HG03097 (cell line): ENCODE results near the gene CSRNP3.

Experiments used
- ATAC-seq: cut with Tn5 transposase; IDR thresholded peaks from one replicate; pipeline ENCODE4 v1.9.1; 2021; ENCODE audit not compliant: unreplicated experiment, low FRiP score

CSRNP3 gene

DNA sequence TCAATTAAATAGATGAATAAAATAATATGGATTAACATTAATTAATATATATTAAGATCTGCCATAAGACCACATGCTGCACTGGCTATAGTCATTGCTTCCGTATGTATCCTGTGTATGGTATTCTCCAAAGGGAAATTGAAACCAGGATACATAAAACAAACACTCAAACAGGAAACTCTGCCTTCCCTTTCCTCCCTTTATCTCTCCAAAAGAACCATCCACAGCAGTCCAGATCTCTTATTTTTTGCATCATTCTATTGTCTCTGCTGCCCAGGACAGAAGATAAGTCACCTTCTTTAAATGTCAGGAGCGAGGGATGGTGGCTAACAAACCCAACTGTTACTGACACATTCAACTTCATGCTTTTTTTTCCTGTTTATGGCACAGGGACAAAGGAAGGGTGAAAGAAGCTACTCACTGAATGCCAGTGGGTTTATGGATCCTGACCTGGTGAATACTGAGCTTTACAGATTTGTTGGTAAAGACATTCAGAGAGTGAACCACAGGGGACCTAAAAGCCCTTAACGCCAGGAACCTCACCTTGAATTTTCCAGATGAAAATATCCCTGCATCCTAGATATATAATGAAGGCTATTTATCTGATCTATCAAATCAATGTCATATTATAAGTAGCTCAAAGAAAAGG is 67.5 kb downstream of the CSRNP3 start:
- no peak for ATAC-seq

DNA sequence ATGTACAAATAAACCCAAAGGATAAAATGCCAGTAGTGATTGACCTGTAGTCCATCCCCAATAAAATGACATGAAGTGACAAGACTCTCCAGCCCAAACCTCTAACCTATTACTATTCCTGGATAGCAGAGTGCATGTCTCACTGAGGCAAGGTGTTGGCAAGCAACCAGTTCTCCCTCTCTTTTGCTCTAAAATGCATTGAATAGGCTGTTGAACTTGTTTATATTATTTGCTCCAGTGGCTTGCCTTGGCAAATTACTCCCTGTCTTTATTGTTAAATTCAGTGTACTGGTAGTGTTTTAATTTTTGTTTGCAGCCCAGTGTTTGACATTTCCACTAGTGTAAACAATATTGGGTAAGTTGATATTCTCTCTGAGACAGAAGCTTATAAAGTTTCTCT is 70.5 kb downstream of the CSRNP3 start:
- ATAC-seq: no peak

DNA sequence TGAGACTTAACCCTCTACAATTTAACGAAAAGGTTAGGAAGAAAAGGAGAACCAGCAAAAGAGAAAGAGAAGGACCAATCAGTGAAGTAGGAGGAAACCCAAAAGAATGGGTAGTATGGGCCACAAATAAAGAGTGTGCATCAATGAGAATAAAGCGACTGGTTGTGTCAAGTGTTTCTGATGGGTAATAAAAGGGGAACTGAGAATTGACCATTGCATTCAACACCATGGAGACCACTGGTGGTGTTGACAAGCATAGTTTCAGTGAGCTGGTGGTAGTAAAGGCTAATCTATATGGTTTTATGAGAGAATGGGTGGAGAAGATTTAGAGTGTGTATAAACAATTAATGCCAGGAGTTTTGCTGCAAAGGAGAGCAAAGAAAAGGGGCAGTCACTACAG is 75.4 kb downstream of the CSRNP3 start:
- ATAC-seq: no peak

DNA sequence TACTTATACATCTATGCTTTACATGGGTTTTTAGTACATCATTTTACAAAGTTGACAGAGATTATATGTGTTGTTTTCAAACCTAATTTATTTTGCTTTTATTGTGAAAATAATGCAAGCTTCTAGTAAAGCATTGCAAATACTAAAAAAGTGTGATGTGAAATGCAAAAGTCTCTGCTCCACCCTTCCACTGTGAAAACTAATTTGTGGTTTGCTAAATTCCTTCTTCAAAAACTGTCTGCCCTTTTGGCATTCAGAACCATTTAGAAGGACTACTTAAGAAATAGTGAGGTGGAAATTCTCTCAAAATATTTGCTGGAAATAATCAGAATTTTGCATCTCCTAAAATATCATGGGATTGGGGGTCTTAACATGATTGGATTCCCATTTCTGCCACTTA is 78.4 kb downstream of the CSRNP3 start:
- ATAC-seq: no peak

DNA sequence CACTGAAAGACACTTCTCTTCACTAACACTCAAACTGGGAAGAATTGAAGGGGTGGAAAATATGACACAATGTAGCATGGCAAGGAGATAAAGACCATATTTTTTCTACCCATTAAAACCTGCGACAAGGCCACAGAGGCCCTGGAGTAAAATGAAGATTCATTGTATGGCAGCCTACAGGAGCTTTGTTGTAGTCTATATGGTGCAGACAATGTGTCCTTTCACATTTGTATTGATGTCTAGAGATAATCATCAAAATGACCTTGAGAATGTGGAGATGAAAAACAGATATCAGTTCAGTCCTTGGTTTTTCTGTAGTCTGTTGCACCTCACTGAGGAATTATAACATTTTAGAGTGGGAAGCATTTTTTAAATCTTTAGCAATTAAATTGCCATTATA is 80.1 kb downstream of the CSRNP3 start:
- no peak for ATAC-seq

DNA sequence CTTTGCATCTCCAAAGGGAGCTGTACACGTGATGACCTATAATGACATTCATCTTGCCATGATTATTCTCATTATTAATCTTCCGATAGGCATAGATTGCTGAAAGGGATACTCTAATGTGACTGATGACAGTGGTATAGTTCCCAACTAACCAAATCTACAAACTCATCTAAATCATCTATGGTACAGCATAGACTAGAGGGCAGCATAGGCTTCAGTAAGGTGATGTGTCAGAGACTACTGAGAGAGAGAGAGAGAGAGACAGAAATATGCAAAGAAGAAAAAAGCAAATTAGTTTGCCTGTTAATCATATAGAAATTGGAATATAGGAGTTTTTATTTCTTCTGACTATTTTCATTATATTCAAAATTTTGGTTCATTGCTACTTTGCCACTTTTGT is 89.3 kb downstream of the CSRNP3 start:
- ATAC-seq: no peak

DNA sequence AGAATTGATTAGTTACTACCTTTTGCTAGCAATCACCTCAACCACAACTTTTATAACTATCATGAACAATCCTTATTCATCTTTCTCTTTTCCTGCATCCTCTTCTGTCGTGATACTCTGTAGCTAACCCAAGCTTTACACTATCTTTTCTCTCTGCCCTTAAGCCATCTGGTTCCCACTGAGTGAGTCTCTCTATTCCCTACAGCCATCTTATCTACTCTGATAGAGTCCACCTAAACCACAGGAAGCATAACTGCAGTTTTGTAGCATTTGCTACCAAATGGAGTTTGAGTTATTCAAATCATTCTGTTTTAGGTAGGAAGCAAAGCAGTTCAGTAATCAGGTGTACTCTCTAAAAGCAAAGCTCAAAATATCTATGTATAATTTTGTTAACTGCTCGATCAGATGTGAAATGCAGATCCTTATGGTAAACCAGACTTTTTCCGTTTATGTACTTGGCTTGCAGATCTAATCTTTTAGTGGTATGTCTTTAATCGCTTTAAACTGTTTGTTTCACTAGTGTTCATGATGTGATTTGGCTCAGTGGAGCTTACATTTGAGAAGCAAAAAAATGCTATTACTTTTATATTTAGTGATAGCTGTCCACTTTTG is 91.0 kb downstream of the CSRNP3 start:
- no peak for ATAC-seq

DNA sequence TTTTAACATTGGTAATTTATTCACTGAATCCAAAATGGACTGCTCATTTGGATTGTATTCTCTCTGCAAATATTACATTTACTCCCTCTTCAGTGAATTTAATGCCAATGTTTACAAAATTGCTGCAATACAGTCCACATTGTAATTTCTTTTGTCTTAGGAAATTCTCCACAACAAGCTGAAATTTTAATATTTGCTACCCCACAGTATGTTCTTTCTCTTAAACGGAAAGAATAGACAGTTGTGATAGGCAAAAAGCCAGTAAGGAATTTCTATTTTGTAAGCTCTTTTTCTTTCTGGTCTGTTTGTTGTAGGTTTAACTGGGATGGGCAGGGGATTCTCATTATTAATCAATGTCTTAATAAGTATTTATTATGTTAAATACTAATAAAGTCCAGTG is 92.0 kb downstream of the CSRNP3 start:
- no peak for ATAC-seq

DNA sequence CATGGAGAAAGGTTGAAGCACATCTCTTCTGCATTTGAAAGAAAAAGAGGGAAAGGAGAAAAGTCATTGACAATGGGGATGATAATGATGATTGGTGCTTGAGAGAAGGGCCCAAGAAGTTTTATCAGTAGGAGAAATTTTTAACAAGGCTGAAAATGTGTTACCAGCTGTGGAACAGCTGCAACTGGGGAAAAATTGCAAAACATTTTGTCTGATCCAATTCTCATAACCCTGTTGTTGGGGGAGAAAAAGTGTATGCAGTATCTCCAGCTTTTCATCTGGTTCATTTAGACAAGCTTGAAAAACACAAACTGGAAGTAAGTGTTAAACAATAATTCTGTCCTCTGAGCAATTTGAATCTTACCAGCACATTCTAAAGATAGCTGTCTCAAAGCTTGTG is 92.7 kb downstream of the CSRNP3 start:
- ATAC-seq: no peak

DNA sequence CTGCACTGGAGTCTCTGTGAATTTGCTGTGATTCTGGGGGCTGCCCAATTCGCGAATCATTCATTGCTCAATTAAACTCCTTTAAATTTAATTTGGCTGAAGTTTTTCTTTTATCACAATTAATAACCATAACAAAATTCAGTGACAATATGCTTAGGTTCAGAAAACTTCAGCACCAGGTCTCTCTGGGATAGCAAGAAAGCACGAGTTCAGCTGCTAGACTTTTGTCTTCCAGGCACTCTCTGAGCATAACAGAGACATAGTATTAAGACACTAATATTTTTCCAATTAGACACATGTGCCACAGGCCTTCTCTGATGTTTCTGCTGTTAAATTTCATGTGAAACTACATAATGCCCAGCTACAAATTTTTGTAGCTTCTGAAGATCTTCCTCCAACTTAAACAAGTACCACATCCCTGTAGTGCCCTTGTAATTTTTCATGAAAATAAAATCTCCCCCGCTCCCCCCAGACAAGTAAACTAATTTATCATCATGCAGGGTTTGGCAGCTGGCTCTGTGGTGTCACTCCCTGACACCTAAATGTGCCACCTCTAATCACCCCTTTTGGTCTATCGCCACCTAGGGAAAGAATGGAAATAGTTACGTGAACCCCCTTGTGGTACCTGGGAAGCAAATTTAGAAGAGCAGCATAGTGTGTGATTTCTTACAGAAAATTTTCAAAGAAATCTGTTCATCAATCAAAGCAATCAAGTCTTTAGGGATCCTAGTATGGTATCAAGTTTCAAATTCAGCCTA is 94.1 kb downstream of the CSRNP3 start:
- no peak for ATAC-seq

DNA sequence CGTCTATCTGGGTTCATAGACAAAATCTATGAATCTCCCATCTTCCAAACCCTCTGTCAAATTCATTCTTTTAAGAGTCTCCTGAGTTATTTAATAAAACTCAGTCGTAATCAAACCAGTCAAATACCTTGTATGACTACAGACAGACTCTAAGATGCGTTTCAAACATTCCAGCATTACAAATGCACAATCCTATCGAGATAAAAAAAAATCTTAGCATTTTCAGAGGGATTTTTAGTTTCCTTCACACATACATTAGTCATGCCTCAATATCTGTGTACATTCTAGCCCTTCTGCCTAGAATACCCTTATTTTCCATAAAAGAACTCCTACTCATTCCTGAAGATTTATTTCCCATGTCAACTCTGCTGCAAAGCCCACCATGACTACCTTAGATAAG is 96.5 kb downstream of the CSRNP3 start:
- no peak for ATAC-seq

DNA sequence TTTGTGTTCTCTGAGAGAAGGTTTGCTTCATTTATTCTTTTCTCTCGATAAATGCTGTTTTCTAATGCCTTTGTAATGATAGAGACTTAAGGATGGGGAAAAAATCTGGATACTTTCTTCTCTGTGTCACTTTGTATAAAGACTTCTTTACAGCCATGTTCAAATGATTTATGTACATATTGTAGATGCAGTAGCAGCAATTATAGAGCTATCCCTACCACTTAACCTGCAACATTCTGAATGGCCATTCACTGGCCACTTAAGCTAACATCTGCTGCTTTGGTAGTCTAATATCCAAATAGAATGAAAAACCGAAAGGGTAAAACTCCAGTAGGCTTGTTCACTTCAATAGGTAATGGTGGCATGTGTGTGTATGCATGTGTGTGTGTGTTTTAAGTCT is 97.8 kb downstream of the CSRNP3 start:
- ATAC-seq: no peak

DNA sequence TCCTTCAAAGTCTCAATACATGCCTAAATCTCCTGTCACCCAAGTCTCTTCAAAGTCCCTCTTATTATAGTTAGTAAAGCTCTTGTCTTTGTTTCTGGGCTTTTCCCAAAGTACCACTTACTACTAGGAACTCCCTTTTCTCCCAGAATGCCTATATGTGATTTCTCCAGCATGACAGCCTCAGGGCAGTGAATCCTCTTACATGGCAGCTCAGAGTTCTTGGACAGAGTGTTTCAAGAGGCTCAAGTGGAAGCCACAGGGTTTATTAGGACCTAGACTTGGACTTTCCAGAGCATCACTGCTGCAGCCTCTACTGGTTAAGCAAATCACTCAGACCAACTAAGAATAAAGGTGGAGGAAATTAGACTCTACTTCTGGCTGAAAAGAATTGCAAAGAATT is 98.9 kb downstream of the CSRNP3 start:
- ATAC-seq: no peak

DNA sequence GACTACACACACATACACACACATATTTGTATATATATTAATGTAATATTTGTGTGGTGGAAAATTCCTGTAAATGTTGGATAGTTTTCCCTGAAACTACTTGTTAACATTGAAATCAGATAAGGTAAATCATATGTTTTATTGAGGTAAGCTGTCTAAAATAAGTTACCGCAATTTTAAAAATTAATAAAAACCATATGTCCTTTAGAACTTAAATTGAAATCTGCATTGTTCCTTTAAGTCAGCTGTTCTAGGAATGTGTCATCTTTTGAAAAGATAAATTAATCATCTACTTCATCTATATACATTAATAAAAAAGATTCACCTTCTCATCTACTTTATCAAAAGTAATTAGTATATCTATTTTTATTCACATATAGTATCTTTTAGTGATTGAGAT is 102.0 kb downstream of the CSRNP3 start:
- ATAC-seq: no peak

DNA sequence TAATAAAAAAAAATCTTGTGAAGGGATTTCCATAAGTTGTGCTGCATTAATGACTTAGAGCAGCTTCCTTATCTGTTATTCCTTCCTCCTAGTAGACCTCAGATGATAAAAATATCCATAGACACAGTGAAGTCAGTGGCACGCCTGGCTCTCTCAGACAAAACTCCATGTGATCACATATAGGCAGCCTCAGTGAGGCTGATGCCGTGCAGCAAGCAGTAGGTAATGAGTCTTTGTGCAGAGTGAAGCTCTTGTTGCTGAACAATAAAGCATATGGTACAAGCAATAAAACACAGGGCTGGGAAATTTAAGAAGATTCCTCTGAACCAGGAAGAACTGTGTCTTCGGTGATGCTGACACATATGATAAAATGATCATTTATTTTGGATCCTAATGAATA is 102.7 kb downstream of the CSRNP3 start:
- no peak for ATAC-seq

DNA sequence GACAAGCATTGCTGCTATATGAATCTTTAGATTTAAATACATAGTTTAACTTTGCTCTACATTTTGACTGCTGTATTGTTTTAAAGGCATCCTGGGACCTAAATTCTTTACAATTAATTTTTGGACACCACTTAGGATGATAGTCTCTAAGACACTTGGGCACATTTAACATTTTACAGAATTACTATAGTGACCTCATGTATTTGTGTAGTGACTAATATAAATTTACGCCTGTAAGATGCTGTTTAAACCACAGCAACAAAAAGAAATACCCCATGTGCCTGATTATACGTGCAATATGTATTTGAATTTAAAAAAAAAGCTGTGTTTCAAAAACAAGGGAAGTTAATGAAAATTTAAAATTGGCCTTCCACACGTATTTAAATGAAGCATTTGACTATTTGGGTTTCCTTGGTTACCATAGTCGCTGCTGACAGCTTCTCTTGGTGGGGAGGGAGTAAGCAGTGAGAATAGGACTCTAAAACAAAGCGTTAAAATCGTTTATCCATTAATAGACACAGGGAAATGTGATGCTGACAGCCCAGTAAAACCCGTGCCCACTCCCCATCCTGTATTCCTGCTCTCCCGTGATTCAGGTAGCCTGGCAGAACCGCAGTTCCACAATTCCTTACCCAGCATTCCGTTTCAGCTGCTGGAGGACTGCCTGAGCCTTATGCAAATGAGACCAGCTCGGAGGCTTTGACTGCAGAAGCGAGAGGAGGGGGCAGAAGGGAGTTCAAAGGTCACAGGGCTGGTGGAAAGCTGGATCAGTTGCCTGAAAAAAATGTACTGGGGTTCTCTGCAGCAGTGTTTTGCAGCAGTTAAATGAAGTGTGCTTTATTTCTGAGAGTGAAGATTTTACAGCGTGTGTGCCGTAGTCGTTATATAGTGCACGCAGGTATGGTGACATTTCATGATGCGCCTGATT is 104.3 kb downstream of the CSRNP3 start:
- ATAC-seq: no peak

DNA sequence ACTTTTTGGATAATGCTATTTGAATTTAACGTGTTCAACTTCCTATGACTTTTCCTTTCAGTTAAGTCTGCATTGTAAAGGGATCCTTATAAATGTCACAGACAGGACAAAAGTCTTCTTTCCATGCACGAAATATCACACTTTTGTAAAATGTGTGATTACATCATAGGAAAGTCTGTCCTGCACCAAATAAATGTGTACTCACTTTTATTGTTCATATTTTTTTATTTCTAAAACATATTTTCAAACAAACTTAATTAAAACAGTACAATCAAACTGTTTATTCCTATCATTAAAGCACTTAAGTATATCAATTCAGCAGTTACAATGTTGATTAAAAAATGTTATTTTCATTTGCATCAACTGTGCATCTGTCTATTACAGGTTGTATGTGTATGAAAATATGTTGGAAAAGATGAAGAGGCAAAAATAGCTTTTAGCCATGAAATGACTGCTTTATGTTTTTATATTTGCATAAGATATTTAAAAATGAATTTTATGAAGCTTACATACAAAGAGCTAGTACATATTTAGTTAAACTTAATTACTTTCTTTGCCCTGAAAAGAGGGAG is 105.6 kb downstream of the CSRNP3 start:
- ATAC-seq: no peak

DNA sequence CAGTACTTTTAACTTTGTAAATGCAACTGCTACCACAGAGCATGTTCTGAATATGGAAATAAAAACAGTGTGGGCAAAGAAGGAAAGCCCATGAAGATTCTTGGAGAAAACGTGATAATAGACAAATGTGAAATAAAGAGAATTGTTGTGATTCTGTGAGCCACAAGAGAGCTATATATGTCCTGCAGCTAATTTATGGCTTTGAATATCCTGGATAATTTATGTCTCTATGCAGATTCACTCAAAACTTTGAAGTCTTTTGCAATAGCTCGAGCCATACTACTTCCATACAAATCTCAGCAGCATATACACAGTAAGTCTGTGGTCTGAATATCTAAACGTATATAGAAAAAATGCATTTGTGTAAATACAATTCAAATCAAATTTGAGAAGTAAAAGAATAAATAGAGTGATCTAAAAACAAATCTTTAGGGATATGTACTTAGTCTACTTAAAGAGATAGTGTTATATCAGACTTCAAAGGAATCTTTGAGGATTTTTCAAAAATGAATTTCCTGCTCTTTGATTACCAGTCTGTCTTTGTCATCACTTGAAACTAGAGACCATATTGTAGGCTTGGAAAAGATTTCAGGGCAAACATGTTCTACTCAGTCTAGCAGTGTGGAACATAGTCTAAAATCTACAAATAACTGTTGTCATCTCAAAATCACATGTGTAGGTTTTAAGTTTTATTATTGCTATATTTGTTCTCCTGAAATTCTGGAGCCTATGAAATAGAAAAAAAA is 107.1 kb downstream of the CSRNP3 start:
- ATAC-seq: no peak

DNA sequence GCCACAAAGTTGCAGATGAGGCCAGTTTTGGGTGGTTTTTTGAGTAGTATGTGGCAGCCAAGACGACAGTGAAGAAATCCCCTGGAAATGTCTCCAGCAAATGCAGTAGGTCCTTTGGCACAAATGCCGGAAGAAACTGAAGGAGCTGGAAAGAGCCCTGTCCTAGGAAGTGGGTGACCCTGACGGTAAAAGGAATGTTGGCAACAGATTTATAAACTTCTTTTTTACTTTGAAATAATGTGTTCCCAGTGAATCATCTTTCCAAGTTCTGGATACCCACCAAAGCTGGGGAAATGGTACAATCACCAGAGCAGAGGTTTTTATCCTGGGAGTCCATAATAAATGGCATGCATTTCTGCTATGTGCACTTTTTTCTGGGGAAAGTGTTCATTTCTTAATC is 112.9 kb downstream of the CSRNP3 start:
- ATAC-seq: no peak
